Measurements from ENCODE around the gene FEN1. TPM values are rescaled to one million over a fixed set of nuclear protein-coding genes. Genes with fewer than 3 reads are reported as not detected.

Gene FEN1
- total RNA-seq, 1 donor: 43.3 TPM

GRCh38 chr11:61765550-61766253 is 27.0 kb upstream of the FEN1 start:
- no peak for TF ChIP-seq CTCF (IDR thresholded peaks at IDR 0.05; ENCODE audit: insufficient read depth, low read length)
- no peak for DNase-seq (ENCODE audit: low read depth)
- H3K4me3 ChIP-seq (ENCODE audit: low read depth, low read length): no peak overlapping the region

GRCh38 chr11:61766353-61766841 is 26.3 kb upstream of the FEN1 start:
- no peak overlapping the region for H3K4me3 ChIP-seq (ENCODE audit: low read depth, low read length)
- TF ChIP-seq CTCF (IDR thresholded peaks at IDR 0.05; ENCODE audit: insufficient read depth, low read length): no peak
- no peak for DNase-seq (ENCODE audit: low read depth)

- H3K4me3 ChIP-seq (ENCODE audit: low read depth, low read length): no peak overlapping the region
- DNase-seq (ENCODE audit: low read depth): no peak
- TF ChIP-seq CTCF (IDR thresholded peaks at IDR 0.05; ENCODE audit: insufficient read depth, low read length): no peak
These were observed 24.2 kb upstream of the FEN1 start for GRCh38 chr11:61768376-61769076.

- no peak overlapping the region for H3K4me3 ChIP-seq (ENCODE audit: low read depth, low read length)
- peak; percentile 22 for DNase-seq (ENCODE audit: low read depth)
- peak; percentile 36 for TF ChIP-seq CTCF (IDR thresholded peaks at IDR 0.05; ENCODE audit: insufficient read depth, low read length)
These were observed 23.4 kb upstream of the FEN1 start for GRCh38 chr11:61769169-61769920.

GRCh38 chr11:61769946-61770683 is 22.6 kb upstream of the FEN1 start:
- no peak for TF ChIP-seq CTCF (IDR thresholded peaks at IDR 0.05; ENCODE audit: insufficient read depth, low read length)
- H3K4me3 ChIP-seq (ENCODE audit: low read depth, low read length): no peak overlapping the region
- DNase-seq (ENCODE audit: low read depth): no peak

- no peak for TF ChIP-seq CTCF (IDR thresholded peaks at IDR 0.05; ENCODE audit: insufficient read depth, low read length)
- DNase-seq (ENCODE audit: low read depth): no peak
- H3K4me3 ChIP-seq (ENCODE audit: low read depth, low read length): no peak overlapping the region
These were observed 21.4 kb upstream of the FEN1 start for GRCh38 chr11:61771195-61771894.

Measured in fibroblast of the aortic adventitia (primary cell).